Endometrial microvascular endothelial cells (primary cell): ENCODE measurements around the gene INO80D. TPM values are rescaled to one million over a fixed set of nuclear protein-coding genes. Genes with fewer than 3 reads are reported as not detected.
"Not testable (repeated sequence)": the region's sequence is repeated elsewhere in the genome, so short reads cannot be mapped to it uniquely, and the experiment has no call there.

ENCODE experiments used
- in situ Hi-C: cut with HindIII; loops from 2 replicates; pipeline ENCODE4 v1.10.0; 2017; ENCODE audit warnings: low sequenced_read_pairs, low pct_unique_long_range_greater_than_20kb; ENCODE audit errors: inconsistent ontology term
- total RNA-seq: library from RNA; depleted of rRNA; stranded (reverse); fragments of >200 nt; gene quantifications from one replicate; pipeline ENCODE4 v1.2.3, GENCODE V29; 2015; ENCODE audit errors: inconsistent ontology term

The INO80D gene
- total RNA-seq, 1 donor from 2014 or later, result 5.9 TPM

DNA sequence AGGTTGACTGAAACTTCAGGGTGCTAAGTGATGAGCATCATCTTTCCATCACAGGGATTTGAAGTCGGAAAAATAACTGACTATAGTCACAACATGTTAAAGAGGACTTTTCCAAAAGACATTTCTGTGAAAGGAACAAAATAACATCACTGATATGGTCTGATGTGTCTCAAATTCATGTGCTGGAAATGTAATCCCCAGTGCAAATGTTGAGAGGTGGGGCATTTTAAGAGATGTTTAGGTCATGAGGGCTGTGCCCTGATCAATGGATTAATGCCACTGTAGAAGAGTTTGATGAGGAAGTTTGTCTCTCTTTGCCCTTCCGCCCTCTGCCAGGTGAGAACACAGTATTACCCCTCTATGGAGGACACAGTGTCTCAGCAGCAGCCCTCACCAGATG, 95.9 kb downstream of the INO80D start:
- in situ Hi-C loops, result no loop called here

DNA sequence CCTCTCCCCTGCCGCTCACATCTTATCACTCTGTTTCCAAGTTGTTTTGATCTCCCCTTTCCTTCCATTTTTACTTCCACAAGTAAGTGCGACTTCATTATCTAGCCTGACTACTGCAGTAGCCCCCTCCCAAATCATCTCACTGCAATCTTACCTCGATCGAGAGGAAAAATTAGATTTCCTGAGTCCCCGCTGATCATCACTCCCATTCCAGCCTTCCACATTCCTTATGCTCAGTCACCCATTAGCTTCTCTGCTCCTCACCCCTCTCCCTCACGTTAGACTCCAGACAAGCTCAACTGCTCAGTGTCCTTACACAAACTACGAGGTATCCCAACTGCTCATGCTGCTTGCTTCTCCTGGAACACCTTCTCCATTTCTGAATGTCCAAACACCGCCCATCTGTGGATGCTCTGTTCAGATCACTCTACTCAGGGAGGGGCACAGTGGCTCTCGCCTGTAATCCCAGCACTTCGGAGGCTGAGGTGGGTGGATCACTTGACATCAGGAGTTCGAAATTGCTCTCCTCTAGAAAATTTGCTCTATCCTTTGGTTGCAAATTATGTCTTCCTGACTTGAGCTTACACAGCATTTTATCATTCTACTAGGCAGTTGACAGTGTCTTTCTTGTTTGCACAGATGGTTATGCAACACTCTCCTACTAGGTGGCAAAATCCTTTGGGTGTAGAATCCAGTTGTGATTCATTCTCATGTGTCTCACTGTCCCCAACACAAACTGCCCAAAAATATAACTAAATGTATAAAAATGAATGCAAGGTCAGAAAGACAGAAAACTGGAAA, 96.5 kb downstream of the INO80D start:
- in situ Hi-C loops, result no loop called here

DNA sequence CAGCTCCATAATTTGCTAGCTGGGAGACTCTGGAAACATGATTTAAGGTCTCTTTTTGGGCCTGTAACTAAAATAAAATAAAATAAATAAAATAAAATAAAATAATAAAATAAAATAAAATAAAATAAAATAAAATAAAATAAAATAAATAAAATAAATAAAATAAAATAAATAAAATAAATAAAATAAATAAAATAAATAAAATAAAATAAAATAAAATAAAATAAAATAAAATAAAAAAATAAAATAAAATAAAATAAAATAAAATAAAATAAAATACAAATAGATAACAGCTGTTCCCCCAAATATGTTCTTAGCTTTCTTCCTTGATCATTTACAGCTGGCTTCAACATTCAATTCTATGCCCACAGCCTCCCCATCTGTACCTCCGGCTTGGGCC, 97.3 kb downstream of the INO80D start:
- in situ Hi-C loops, result not testable (repeated sequence)

DNA sequence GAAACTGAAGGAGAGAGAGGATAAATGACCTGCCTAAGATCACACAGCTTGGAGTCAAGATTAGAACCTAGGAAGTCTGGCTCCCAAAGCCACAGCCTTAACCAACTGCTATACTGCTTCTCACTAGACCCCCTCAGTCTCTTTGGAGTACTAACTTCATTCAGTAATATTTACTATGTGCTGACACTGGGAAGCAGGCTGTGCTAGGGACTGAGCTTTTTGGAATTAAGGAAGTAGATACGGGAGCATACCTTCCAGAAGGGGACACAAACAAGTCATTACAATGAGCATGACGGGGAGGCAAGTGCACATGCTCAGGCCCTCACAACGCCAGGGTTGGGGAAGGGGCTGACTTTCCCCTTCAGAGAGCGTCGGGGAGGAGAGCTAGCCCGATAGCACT, 97.7 kb downstream of the INO80D start:
- in situ Hi-C loops, result no loop called here

DNA sequence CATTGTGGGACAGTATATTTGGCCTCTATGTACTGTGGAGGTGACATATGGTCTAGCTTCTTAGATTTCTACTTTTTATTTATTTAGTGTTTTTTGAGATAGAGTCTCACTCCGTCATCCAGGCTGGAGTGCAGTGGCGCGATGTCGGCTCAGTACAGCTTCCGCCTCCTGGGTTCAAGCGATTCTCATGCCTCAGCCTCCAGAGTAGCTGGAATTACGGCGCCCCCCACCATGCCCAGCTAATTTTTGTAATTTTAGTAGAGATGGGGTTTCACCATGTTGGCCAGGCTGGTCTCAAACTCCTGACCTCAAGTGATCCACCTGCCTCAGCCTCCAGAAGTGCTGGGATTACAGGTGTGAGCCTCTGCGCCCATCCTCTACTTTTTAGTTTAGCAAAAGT, 99.6 kb downstream of the INO80D start:
- in situ Hi-C loops, result not testable (repeated sequence)

DNA sequence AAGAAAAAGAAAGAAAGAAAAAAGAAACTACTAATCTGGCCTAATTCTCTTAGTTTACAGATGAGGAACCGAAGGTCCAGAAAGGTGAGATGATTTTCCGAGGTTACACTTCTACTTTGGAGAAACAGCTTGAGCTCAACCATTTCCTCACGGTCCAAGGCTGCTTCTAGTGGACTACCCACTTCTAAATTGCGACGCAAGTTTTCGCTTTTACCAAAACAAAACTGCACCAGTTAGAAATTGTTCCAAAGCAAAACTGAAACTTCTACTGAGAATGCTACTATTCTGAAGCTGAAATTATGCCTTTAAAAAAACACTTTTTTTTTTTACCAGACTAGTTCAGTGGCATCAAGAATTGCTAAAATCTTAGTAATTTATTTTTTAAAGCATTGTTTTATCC, 101.6 kb downstream of the INO80D start:
- in situ Hi-C loops, result no loop called here

DNA sequence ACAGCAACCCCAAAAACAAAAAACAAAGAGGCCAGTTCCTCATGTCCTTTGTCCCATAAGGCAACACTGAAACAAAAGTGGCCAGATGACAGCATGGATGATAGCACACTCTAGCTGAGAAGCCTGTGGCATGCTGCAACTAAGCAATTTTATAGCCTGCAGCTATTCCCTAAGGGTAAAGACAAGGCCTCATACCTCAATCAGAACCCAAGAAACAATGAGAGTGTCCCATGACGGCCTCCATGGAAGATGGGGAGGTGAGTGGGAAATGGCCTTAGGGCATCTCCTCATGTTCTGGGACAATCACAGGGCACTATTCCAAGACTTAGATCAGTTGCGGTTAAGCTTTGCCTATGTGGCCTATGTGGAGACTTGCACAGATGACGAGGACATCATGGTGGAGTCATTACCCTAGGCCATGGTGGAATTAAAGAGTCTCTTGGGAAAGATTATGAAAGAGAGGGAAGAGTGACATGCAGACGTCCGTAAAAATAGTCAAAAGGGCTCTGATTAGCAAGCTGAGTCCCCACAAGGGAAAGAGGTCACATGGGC, 103.1 kb downstream of the INO80D start:
- in situ Hi-C loops, result no loop called here

DNA sequence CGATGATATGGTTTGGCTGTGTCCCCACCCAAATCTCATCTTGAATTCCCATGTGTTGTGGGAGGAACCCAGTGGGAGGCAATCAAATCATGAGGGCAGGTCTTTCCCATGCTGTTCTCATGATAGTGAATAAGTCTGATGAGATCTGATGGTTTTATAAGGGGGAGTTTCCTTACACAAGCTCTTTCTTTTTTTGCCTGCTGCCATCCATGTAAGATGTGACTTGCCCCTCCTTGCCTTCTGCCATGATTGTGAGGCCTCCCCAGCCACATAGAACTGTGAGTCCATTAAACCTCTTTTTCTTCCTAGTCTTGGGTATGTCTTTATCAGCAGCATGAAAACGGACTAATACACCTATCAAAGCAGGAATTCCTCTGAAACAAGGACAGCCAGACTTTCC, 107.2 kb downstream of the INO80D start:
- in situ Hi-C loops, result not testable (repeated sequence)

DNA sequence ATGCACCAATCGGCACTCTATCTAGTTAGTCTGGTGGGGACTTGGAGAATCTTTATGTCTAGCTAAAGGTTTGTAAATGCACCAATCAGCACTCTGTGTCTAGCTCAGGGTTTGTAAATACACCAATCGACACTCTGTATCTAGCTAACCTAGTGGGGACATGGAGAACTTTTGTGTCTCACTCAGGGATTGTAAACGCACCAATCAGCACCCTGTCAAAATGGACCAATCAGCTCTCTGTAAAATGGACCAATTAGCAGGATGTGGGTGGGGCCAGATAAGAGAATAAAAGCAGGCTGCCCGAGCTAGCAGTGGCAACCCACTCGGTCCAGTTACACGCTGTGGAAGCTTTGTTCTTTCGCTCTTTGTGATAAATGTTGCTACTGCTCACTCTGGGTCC, 108.3 kb downstream of the INO80D start:
- in situ Hi-C loops, result not testable (repeated sequence)

DNA sequence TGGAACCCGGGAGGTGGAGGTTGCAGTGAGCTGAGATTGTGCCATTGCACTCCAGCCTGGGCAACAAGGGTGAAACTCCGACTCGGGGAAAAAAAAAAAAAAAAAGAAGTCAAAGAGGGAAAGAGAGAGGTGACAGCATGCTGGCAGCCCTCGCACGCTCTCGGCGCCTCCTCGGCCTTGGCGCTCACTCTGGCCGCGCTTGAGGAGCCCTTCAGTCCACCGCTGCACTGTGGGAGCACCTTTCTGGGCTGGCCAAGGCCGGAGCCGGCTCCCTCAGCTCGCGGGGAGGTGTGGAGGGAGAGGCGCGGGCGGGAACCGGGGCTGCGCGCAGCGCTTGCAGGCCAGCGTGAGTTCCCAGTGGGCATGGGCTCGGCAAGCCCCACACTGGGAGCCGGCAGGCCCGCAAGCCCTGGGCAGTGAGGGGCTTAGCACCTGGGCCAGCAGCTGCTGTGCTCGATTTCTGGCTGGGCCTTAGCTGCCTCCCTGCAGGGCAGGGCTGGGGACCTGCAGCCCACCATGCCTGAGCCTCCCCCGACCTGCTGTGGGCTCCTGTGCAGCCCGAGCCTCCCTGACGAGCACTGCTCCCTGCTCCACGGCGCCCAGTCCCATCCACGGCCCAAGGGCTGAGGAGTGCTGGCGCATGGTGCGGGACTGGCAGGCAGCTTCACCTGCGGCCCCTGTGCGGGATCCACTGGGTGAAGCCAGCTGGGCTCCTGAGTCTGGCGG, 108.9 kb downstream of the INO80D start:
- in situ Hi-C loops, result not testable (repeated sequence)

DNA sequence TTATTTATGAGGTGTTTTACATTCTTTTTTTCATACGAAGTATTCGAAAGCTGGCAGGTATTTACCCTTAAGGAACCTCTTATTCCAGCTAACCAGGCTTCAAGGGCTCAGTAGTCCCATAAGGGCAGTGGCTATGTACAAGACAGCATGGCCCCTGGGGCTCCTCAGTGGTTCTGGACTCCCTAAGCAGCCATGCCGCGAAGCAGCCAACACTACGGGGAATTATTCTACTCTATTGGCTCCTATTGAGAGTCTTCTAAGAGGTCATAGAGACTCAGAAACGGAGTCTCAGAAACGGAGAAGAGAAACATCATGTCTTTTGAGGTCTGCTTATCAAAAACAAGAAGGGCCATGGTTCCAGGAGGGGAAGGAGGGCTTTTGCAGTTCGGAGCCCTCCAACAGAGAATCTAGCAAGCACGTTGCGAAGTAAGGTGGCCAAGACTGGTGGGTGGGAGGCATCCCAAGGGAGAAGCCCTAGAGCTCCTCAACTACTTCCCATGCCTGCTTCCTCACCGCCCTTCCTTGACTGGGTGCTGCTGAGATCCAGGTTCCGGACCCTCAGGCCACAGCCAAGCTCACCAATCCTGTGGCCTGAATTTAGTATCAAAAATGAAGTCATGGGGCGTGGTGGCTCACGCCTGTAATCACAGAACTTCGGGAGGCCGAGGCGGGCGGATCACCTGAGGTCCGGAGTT, 109.7 kb downstream of the INO80D start:
- in situ Hi-C loops, result no loop called here

DNA sequence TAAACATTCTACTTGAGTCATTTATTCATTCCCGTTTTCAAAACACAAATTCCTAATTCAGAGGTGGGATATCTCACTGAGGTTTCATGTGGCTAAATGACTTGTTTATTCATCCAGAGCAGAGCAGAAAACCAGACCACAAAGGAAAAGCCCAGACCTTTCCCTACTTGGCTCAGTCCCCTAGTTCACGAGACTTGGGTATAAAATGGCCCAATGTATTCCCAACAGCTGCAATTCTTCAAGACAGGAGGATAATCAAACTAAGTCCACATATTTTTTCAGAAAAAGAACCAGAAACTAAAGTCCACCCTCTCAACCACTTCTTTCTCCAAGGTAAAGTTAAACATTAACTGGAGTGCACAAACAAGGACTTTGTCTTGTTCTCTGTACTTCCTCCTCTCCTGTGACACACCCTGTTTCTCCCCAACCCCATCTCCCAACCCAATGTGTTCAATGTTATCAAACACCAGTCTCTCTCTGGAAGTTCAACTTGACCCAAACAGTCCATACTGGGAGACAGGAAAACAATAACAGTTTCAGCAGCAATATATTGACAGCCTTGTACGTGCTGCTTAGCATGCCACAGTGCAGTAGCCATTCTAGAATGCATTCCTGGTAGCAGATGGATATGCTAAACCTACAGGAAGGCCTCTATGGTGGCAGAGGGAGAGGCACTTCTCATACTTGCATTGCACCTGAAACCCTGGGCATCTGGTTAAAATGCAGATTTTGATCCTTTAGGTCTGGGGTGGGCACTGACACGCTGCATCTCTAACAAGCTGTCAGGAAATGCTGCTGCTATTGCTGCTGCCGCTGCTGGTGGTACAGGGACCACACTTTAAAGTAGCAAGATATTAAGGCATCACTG, 110.7 kb downstream of the INO80D start:
- in situ Hi-C loops, result no loop called here

DNA sequence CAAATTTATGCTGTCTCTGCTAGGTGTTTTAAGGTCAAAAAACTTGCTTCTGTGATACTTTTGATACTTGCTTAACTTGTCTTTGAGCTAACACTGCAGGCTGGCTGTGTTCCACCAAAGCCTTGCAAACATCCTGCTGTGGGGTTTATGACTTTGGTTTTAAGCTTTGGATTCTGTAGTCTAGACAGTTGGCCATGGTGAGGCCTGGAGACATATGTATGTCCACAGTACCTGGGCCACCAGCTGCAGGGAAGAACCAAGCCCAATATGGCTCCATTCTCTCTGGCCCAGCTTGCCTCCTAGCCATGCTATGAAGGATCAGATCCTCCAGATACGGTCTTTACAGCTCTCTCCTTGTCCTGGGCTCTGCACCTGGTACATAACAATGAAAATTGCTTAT, 113.9 kb downstream of the INO80D start:
- in situ Hi-C loops, result no loop called here

DNA sequence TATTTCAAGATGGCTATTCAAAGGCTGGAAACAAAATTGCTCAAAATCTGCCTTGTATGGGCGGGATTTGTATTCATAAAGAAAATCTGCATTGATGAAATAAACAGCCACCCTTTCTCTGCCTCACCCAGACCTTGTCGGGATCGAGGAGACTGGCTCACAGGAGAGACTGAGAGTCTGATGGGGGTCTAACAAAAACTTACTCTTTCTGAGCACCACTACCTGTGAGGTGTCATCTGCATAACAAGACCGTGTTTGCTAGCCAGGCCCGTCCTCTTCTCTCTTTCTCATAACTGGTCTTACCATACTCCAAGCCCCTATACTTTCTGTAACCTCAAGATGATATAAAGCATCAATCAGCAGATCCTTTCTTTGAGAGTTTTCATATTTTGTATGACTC, 115.6 kb downstream of the INO80D start:
- in situ Hi-C loops, result no loop called here

DNA sequence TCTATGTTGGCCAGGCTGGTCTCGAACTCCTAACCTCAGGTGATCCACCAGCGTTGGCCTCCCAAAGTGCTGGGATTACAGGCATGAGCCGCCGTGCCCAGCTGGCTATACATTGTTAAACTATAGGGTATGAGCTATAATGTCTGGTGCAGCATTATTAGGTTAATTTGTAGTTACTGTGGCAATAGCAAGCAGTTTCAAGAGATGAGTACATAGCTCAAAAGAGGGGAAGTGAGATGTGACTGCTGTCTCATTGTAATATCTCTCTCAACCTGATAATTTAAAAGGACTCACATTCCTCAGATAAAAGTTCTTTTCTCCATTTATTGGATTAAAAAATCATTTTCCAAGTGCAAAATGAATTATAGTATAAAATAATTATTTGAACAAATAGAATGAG, 116.4 kb downstream of the INO80D start:
- in situ Hi-C loops, result no loop called here

DNA sequence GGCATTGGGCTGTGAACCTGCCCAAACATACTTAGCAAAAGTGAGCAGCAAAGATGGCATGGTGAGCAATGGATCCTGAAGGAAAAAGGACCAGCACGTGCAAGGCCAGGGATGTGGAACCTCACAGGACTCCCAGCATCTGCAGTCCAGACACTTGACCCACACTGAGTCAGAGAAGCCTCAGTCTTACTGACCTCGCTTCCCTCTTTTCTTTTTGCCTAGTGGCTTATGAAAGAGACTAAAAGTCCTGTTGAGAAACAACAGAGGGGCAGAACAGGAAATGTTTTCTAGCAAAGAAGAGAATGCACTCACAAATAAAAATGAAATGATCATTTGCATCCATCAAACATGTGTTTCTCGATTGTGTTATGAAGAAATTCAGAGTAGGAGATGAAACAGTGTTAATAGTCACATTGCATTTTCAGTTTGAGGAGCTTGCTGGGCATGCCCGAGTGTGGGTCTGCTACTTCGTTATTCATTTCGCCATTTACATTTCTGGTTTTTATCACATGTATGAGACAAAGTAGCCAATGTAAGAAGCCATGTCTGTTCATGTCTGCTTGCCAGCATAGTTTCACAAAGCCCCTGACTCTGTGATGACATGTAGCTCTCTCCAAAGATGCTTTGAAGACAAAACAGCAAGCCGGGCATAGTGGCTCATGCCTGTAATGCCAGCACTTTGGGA, 118.4 kb downstream of the INO80D start:
- in situ Hi-C loops, result no loop called here

DNA sequence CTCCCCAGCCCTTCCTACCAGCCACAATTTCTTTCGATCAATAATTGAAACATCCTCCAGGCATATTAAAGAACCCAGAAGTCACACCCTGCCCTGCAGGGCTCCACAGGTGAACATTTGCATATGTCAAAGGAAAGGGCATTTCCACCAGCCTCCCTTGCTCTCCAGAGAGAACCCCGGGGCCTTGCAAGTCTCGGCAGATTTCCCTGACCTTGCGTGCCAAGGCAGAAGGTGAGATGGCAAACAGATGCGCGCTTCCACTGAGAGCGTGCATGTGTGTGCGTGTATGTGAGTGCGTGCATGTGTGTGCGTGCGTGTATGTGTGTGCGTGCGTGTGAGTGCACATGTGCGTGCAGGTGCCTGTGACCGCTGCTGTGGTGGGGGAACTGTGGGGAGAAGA, 120.3 kb downstream of the INO80D start:
- in situ Hi-C loops, result no loop called here

DNA sequence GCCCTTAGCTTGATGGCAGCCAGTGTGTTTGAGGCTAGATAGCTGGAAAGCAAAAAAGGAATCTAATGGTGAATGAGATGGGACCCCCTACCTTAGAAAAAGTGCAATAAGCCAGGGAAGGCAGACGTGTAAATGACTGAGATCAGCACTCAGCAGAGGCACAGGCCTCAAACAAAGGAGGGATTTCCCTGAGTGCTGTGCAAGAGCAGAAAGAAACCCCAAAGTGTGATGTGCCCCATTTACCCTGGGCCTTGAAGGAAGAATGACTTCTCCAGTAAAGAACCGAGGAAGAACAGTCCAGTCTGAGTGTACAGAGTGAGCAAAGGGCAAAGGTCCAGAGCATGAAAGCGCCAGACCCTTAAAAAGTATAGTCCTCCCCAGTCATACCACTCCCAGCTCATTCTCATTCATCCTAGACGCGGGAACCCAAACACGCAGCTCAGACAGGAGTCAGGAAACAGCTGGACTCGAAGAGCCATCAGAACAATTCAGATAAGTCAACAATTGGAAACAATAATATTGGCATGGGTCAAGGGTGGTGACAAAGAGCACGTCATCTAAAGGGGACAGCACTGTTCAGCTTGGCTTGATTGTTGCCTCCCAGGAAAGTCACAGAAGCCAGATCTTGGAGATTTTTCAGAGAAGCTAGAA, 121.7 kb downstream of the INO80D start:
- in situ Hi-C loops, result no loop called here
